IMR-90 (cell line): ENCODE measurements around the gene JAK1. TPM values are rescaled to one million over a fixed set of nuclear protein-coding genes. Genes with fewer than 3 reads are reported as not detected.

Experiments used
- ATAC-seq: fragments of 200-7000 bp; cut with Tn5 transposase; 2 replicates; pipeline ENCODE4 v1.9.1; 2020; ENCODE audit warnings: low read depth, mild to moderate bottlenecking, moderate library complexity
- BruUV-seq: library from RNA; stranded (reverse); fragments of 400-500 nt; replicated peaks from 2 replicates; lab custom pipeline; 2021; lab: Mats Ljungman, UMichigan
- CTCF ChIA-PET: fragments of 300-600 bp; formaldehyde crosslinking; extraction: SDS; loops from one replicate; lab custom pipeline; 2021; ENCODE audit warnings: antibody characterized with exemption; lab: Yijun Ruan, JAX
- POLR2A ChIA-PET: fragments of 300-600 bp; sonication (Branson Sonifier 250); formaldehyde crosslinking; loops from one replicate; lab custom pipeline; 2022; ENCODE audit warnings: antibody characterized with exemption; ENCODE audit not compliant: unreplicated experiment; lab: Charles Lee
- DNase-seq: peaks from one replicate; pipeline ENCODE4 v3.0.0; 2013
- H2AFZ ChIP-seq: replicated peaks from 2 replicates; pipeline ENCODE3; 2013; ENCODE audit warnings: low read length, mild to moderate bottlenecking; ENCODE audit not compliant: poor library complexity
- H2AK5ac ChIP-seq: 2 replicates; pipeline ENCODE4 v1.6.1; 2013; ENCODE audit warnings: low read depth, low read length, inconsistent platforms
- H2AK9ac ChIP-seq: replicated peaks from 2 replicates; pipeline ENCODE3; 2013; ENCODE audit warnings: mild to moderate bottlenecking, low read depth, low read length, moderate library complexity; ENCODE audit not compliant: poor library complexity
- H2BK120ac ChIP-seq: 2 replicates; pipeline ENCODE4 v1.6.1; 2013; ENCODE audit warnings: low read depth, low read length, inconsistent platforms
- H2BK15ac ChIP-seq: 3 replicates; pipeline ENCODE4 v1.6.1; 2013; ENCODE audit warnings: low read depth, low read length, inconsistent platforms
- H2BK20ac ChIP-seq: 2 replicates; pipeline ENCODE4 v1.6.1; 2013; ENCODE audit warnings: low read depth, mild to moderate bottlenecking, inconsistent platforms, low read length, moderate library complexity
- H2BK5ac ChIP-seq: 2 replicates; pipeline ENCODE4 v1.6.1; 2013; ENCODE audit warnings: mild to moderate bottlenecking, low read depth, low read length, inconsistent platforms; ENCODE audit not compliant: poor library complexity, severe bottlenecking
- H3K14ac ChIP-seq: replicated peaks from 2 replicates; pipeline ENCODE4 v1.6.1; 2013; ENCODE audit warnings: low read depth, low read length, inconsistent platforms
- H3K18ac ChIP-seq: 2 replicates; pipeline ENCODE4 v1.6.1; 2013; ENCODE audit warnings: low read depth, low read length, control low read depth
- H3K23ac ChIP-seq: 2 replicates; pipeline ENCODE4 v1.6.1; 2013; ENCODE audit warnings: low read depth, low read length, inconsistent platforms
- H3K27ac ChIP-seq: 2 replicates; pipeline ENCODE4 v1.5.1; 2013; ENCODE audit warnings: mild to moderate bottlenecking, control low read depth, low read length; ENCODE audit not compliant: insufficient read depth
- H3K27me3 ChIP-seq: 2 replicates; pipeline ENCODE4 v1.6.1; 2013; ENCODE audit warnings: low read length; ENCODE audit not compliant: control insufficient read depth, insufficient read depth
- H3K36me3 ChIP-seq: 2 replicates; pipeline ENCODE4 v1.6.1; 2013; ENCODE audit warnings: low read length, mixed read lengths; ENCODE audit not compliant: control insufficient read depth, insufficient read depth
- H3K4ac ChIP-seq: 2 replicates; pipeline ENCODE4 v1.6.1; 2013; ENCODE audit warnings: low read depth, low read length, inconsistent platforms
- H3K4me1 ChIP-seq: 2 replicates; pipeline ENCODE4 v1.6.1; 2013; ENCODE audit warnings: low read length, mixed read lengths; ENCODE audit not compliant: control insufficient read depth, insufficient read depth
- H3K4me2 ChIP-seq: 2 replicates; pipeline ENCODE4 v1.6.1; 2013; ENCODE audit warnings: low read depth, mild to moderate bottlenecking, control low read depth, low read length, moderate library complexity
- H3K4me3 ChIP-seq: 2 replicates; pipeline ENCODE4 v1.5.1; 2013; ENCODE audit warnings: low read depth, mild to moderate bottlenecking, control low read depth, low read length, moderate library complexity; ENCODE audit not compliant: insufficient read depth
- H3K56ac ChIP-seq: 2 replicates; pipeline ENCODE4 v1.6.1; 2013; ENCODE audit warnings: low read length, inconsistent platforms; ENCODE audit not compliant: insufficient read depth; ENCODE audit errors: extremely low read depth
- H3K79me1 ChIP-seq, 2 experiments: 2 replicates each; pipeline ENCODE4 v1.6.1; 2013; ENCODE audit warnings: low read length in 2 of 2, inconsistent platforms in 1 of 2, low read depth in 1 of 2
- H3K9ac ChIP-seq: 2 replicates; pipeline ENCODE4 v1.6.1; 2013; ENCODE audit warnings: low read depth, low read length, control low read depth
- H3K9me1 ChIP-seq: 2 replicates; pipeline ENCODE4 v1.6.1; 2013; ENCODE audit warnings: low read length, inconsistent platforms; ENCODE audit not compliant: insufficient read depth
- H3K9me3 ChIP-seq: 2 replicates; pipeline ENCODE4 v1.6.1; 2013; ENCODE audit warnings: low read length; ENCODE audit not compliant: control insufficient read depth, insufficient read depth
- H4K20me1 ChIP-seq: 2 replicates; pipeline ENCODE4 v1.6.1; 2013; ENCODE audit warnings: low read length, inconsistent platforms; ENCODE audit not compliant: insufficient read depth
- H4K5ac ChIP-seq: 2 replicates; pipeline ENCODE4 v1.6.1; 2013; ENCODE audit warnings: mild to moderate bottlenecking, low read depth, low read length, control low read depth
- H4K8ac ChIP-seq, 2 experiments: 2 replicates each; pipeline ENCODE4 v1.6.1; 2013; ENCODE audit warnings: low read depth in 2 of 2, low read length in 2 of 2, control low read depth in 1 of 2, inconsistent platforms in 1 of 2
- H4K91ac ChIP-seq: 2 replicates; pipeline ENCODE4 v1.6.1; 2013; ENCODE audit warnings: low read depth, low read length, inconsistent platforms; ENCODE audit not compliant: insufficient read depth
- CEBPB ChIP-seq: IDR thresholded peaks from 2 replicates; pipeline ENCODE4 v1.6.1; 2012; ENCODE audit warnings: low read depth, low read length, improper control_type of control experiment
- ELK1 ChIP-seq: fragments of 150-350 bp; IDR thresholded peaks from 2 replicates; pipeline ENCODE4 v1.6.1; 2016; ENCODE audit warnings: low read depth, mild to moderate bottlenecking, low read length, moderate library complexity, borderline replicate concordance
- MXI1 ChIP-seq: IDR thresholded peaks from 2 replicates; pipeline ENCODE4 v1.6.1; 2012; ENCODE audit warnings: low read depth, mild to moderate bottlenecking, low read length, moderate library complexity, borderline replicate concordance
- NFE2L2 ChIP-seq: fragments of 150-350 bp; IDR thresholded peaks from 2 replicates; pipeline ENCODE4 v1.6.1; 2016; ENCODE audit warnings: low read depth, mild to moderate bottlenecking, low read length
- WGBS, 2 experiments: methylation state at CpG; one replicate each; pipeline versions ENCODE4 v1.1.5 to v1.1.7; 2013; ENCODE audit warnings: missing lambda C conversion rate in 2 of 2; ENCODE audit not compliant: insufficient read length in 1 of 2; ENCODE audit errors: extremely low coverage in 2 of 2; 5-methylcytosine and 5-hydroxymethylcytosine counted together
- dilution Hi-C: fragments of 300-500 bp; cut with HindIII; formaldehyde crosslinking; loops from one replicate; pipeline ENCODE4 v1.14.3; 2018; ENCODE audit warnings: low sequenced_read_pairs; ENCODE audit not compliant: unreplicated experiment
- in situ Hi-C: fragments of 300-500 bp; cut with MboI; formaldehyde crosslinking; loops from 3 replicates; pipeline ENCODE4 v1.14.3; 2019; ENCODE audit warnings: low sequenced_read_pairs, inconsistent platforms, mixed read lengths
- intact Hi-C: fragments of 100-400 bp; cut with micrococcal nuclease; formaldehyde crosslinking; loops from 2 replicates; pipeline ENCODE4 v1.10.0; 2022
- polyA plus RNA-seq, 3 experiments: library from polyadenylated mRNA; depleted of rRNA; stranded (reverse); fragments of >200 nt; gene quantifications; 2 replicates each; pipeline ENCODE4 v1.2.3, GENCODE V29; 2012; ENCODE audit warnings: low replicate concordance in 1 of 3
- total RNA-seq: library from RNA; depleted of rRNA; stranded (reverse); fragments of >200 nt; gene quantifications from 2 replicates; pipeline ENCODE4 v1.2.3, GENCODE V29; 2012

The JAK1 gene
- total and polyA plus RNA-seq, 2 of the 4 experiments (the other 2 are of a cell fraction), result 76.9 to 103 TPM

DNA sequence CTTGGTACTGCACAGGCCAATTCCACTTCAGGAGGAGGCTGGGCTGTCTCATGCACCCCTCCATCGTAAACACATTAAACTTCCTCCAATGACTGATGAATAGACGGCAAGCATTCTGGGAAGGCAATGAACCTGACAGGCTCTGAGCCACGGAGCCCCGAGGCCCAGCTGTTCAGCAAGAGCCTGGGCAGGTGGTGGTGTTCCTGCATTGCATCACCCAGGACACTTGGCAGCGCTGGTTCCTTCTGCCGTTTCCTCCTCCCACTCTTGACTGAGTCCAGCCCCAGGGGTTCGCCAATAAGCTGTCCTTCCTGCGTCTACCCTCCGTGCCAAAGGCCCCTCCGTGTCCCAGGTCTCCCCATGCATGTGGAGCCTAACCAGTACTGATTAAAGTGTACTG is 109.8 kb downstream of the JAK1 start:
- Histone ChIP-seq H2AFZ (no peak overlapping the region), H3K4ac (no peak overlapping the region), H4K5ac (no peak overlapping the region), H2AK5ac (no peak overlapping the region), H2BK120ac (no peak overlapping the region), H3K4me1 (no peaks in the 10 kb centered on the region), H4K91ac (no peak overlapping the region), H3K9ac (no peak overlapping the region), H2AK9ac (no peak overlapping the region), H3K27me3 (no peaks in the 10 kb centered on the region), H3K4me2 (no peak overlapping the region), H3K4me3 (no peak overlapping the region), H2BK5ac (no peak overlapping the region), H3K56ac (no peak overlapping the region), H3K9me3 (no peaks in the 10 kb centered on the region), H3K18ac (no peak overlapping the region), H3K27ac (no peak overlapping the region), H3K14ac (no peak overlapping the region), H3K9me1 (peaks cover 8% of the 10 kb centered on the region; the same call in 1 of the 2 replicates), H3K79me1 (no peaks in the 10 kb centered on the region; a peak in 1 of 4 replicates), H2BK20ac (no peak overlapping the region), H4K8ac (no peak overlapping the region), H3K36me3 (peaks cover 70% of the 10 kb centered on the region), H3K23ac (no peak overlapping the region), H4K20me1 (no peaks in the 10 kb centered on the region; the same call in 1 of the 2 replicates), H2BK15ac (no peak overlapping the region)
- TF ChIP-seq MXI1, result no peak
- TF ChIP-seq ELK1, result no peak
- TF ChIP-seq CEBPB, result no peak
- TF ChIP-seq NFE2L2, result no peak
- ChIA-PET CTCF (no interaction called here), POLR2A (no interaction called here)
- dilution Hi-C loops (no loop called here), in situ Hi-C loops (no loop called here), intact Hi-C loops (no loop called here)
- WGBS, 2 experiments, result 72% methylated on average over 3 of the region's 10 CpGs; no CpG with 5 or more reads in 1 of the 2 experiments
- no TSS peak for BruUV-seq
- ATAC-seq, result no peak
- peak; percentile 15 for DNase-seq
